Uterus (tissue), 4 donors: ENCODE results near the gene CDH22. TPM values are rescaled to one million over a fixed set of nuclear protein-coding genes. Genes with fewer than 3 reads are reported as not detected.

Experiments used
- DNase-seq, 2 donors: peaks; one replicate each; pipeline ENCODE4 v3.0.0-alpha.2; 2019 to 2020
- H3K27ac ChIP-seq, 2 donors: fragments of 200-600 bp; sonication (generic); 1 replicate in 1 of 2; 2 replicates in 1 of 2; pipeline ENCODE4 v1.5.1; 2016 to 2018
- H3K27me3 ChIP-seq, 2 donors: fragments of 200-600 bp; sonication (generic); one replicate each; pipeline ENCODE4 v1.5.1; 2018 to 2019; ENCODE audit warnings: control low read depth in 1 of 2
- H3K36me3 ChIP-seq, 2 donors: fragments of 200-600 bp; sonication (generic); one replicate each; pipeline ENCODE4 v1.5.1; 2019; ENCODE audit warnings: control low read depth in 1 of 2
- H3K4me1 ChIP-seq, 2 donors: fragments of 200-600 bp; sonication (generic); one replicate each; pipeline ENCODE4 v1.5.1; 2018 to 2019; ENCODE audit warnings: control low read depth in 1 of 2
- H3K4me3 ChIP-seq, 2 donors: fragments of 200-600 bp; sonication (generic); 1 replicate in 1 of 2; 2 replicates in 1 of 2; pipeline ENCODE4 v1.5.1; 2018 to 2019; ENCODE audit warnings: mild to moderate bottlenecking in 1 of 2
- H3K9me3 ChIP-seq, 2 donors: fragments of 200-600 bp; sonication (generic); one replicate each; pipeline ENCODE4 v1.5.1; 2019; ENCODE audit warnings: control low read depth in 1 of 2
- POLR2A ChIP-seq, 2 donors: fragments of 450-650 bp; IDR thresholded peaks; one replicate each; pipeline ENCODE4 v1.6.1; 2016; ENCODE audit warnings: antibody characterized with exemption in 2 of 2, mild to moderate bottlenecking in 1 of 2, moderate library complexity in 1 of 2
- intact Hi-C: fragments of 100-400 bp; cut with DNase I; formaldehyde crosslinking; loops from one replicate; pipeline ENCODE4 v1.15.1; 2023; ENCODE audit warnings: low total_unique reads
- total RNA-seq, 4 donors: library from RNA; depleted of rRNA in 3 of 4; stranded (reverse); fragments of >200 nt in 3 of 4; gene quantifications; one replicate each; pipeline versions ENCODE4 v1.1.0 to v1.2.4, GENCODE V29; 2014 to 2023
- TF ChIP-seq, protein P1 (sequence below), 4 experiments: fragments of 200-600 bp in 2 of 4; fragments of 450-650 bp in 2 of 4; sonication (generic) in 2 of 4; IDR thresholded peaks; one replicate each; pipeline ENCODE4 v1.5.1; 2016 to 2019; ENCODE audit warnings: antibody characterized with exemption in 4 of 4, mild to moderate bottlenecking in 2 of 4, moderate library complexity in 1 of 4
- donor health status: DM: yes; HTN: yes; CAD: no.

CDH22 gene
- total RNA-seq, 4 donors from 2014 or later = 0.48 to 0.49 TPM; not detected in 2

DNA sequence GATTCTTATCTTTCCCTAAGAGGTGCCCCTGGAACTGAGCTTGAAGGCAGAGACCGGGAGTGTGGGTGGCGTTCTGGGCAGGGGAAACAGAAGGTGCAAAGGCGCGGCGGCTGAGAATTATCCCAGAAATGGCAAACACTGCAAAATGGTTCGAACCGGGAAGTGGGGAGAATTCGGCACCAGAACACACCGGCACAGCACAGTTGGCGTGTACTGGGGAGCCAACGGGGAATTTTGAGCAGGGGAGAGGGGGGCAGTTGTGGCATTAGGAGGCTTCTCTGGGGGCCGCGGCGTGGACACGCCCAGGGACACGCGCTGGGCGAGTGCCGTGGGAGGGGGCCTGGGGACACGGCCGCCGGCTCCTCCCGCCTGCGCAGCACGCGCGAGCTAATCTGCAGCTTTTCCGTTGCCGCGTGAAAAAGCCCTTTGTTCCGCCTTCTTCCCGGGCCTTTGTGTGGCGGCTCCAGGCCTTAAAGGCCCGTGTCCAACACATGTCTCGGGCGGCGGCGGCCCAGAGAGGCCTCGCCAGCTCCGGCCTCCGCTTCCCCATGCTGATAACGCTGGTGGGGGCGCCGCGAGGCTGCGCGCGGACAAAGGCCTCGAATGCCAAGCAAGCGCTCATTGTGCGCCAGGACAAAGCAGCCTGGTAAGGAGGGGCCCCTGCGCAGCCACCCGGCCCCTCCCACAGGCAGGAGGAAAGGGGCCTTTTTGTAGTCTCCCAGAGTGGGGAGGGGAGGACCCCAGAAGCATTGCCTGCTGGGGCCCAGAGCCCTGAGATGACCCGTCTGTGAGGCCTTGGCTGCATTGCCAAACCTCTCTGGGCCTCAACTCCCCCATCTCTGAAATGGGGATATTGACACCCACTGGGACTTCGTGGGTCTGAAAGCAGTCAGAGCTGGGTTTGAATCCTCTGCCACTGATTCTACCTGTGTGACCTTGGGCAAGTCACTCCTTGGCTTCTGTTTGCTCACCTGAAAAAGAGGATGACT, 107.4 kb downstream of the CDH22 start:
- Histone ChIP-seq H3K36me3 (no peaks in the 10 kb centered on the region), H3K4me1 (no peaks in the 10 kb centered on the region), H3K27me3 (peaks cover 0 to 9% of the 10 kb centered on the region in 2 donors), H3K4me3 (no peak overlapping the region), H3K9me3 (no peaks in the 10 kb centered on the region), H3K27ac (no peak overlapping the region)
- intact Hi-C loops = no loop called here
- TF ChIP-seq, protein P1, sequence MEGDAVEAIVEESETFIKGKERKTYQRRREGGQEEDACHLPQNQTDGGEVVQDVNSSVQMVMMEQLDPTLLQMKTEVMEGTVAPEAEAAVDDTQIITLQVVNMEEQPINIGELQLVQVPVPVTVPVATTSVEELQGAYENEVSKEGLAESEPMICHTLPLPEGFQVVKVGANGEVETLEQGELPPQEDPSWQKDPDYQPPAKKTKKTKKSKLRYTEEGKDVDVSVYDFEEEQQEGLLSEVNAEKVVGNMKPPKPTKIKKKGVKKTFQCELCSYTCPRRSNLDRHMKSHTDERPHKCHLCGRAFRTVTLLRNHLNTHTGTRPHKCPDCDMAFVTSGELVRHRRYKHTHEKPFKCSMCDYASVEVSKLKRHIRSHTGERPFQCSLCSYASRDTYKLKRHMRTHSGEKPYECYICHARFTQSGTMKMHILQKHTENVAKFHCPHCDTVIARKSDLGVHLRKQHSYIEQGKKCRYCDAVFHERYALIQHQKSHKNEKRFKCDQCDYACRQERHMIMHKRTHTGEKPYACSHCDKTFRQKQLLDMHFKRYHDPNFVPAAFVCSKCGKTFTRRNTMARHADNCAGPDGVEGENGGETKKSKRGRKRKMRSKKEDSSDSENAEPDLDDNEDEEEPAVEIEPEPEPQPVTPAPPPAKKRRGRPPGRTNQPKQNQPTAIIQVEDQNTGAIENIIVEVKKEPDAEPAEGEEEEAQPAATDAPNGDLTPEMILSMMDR (IDR thresholded peaks at IDR 0.05) = no peak
- TF ChIP-seq POLR2A (IDR thresholded peaks at IDR 0.05) = no peak
- no peak for DNase-seq

DNA sequence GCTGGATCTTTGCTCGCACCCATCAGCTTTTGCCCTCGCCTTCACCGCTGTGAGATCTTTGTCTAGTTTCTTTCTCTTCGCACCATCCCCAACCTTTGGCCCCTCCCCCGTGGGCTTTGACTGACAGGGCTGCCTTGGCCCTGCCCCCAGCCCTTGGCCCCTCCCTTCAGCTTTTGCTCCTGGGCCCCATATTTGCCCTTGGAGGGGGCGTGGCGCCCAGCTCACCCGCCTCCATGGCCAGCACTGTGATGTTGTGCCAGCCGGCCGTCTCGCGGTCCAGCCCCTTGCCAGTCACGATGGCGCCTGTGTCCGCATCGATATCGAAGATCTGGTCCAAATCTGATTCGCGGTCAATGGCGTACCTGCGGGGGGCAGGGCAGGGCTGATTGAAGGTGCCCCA, 109.1 kb downstream of the CDH22 start:
- Histone ChIP-seq H3K36me3 (no peaks in the 10 kb centered on the region), H3K27me3 (peaks cover 0 to 9% of the 10 kb centered on the region in 2 donors), H3K9me3 (no peaks in the 10 kb centered on the region), H3K4me1 (no peaks in the 10 kb centered on the region), H3K4me3 (no peak overlapping the region), H3K27ac (no peak overlapping the region)
- intact Hi-C loops = no loop called here
- TF ChIP-seq, protein P1 (IDR thresholded peaks at IDR 0.05) = no peak
- no peak for TF ChIP-seq POLR2A (IDR thresholded peaks at IDR 0.05)
- no peak for DNase-seq

- no peaks in the 10 kb centered on the region for H3K4me1 ChIP-seq
- H3K9me3 ChIP-seq = no peaks in the 10 kb centered on the region
- intact Hi-C loops = no loop called here
- H3K36me3 ChIP-seq = no peaks in the 10 kb centered on the region
- DNase-seq = no peak
- H3K4me3 ChIP-seq = no peak overlapping the region
- H3K27ac ChIP-seq = no peak overlapping the region
- no peak for TF ChIP-seq POLR2A (IDR thresholded peaks at IDR 0.05)
- H3K27me3 ChIP-seq = peaks cover 0 to 9% of the 10 kb centered on the region in 2 donors
Observed at GRCh38 chr20:46196990-46197389, 111.3 kb downstream of the CDH22 start.

GRCh38 chr20:46195264-46196036, 112.8 kb downstream of the CDH22 start:
- intact Hi-C loops = no loop called here
- H3K4me3 ChIP-seq = no peak overlapping the region
- no peak overlapping the region for H3K27ac ChIP-seq
- no peaks in the 10 kb centered on the region for H3K9me3 ChIP-seq
- TF ChIP-seq, protein P1 (IDR thresholded peaks at IDR 0.05) = no peak
- no peak for TF ChIP-seq POLR2A (IDR thresholded peaks at IDR 0.05)
- peaks cover 0 to 9% of the 10 kb centered on the region in 2 donors for H3K27me3 ChIP-seq
- DNase-seq = no peak
- no peaks in the 10 kb centered on the region for H3K36me3 ChIP-seq
- no peaks in the 10 kb centered on the region for H3K4me1 ChIP-seq

DNA sequence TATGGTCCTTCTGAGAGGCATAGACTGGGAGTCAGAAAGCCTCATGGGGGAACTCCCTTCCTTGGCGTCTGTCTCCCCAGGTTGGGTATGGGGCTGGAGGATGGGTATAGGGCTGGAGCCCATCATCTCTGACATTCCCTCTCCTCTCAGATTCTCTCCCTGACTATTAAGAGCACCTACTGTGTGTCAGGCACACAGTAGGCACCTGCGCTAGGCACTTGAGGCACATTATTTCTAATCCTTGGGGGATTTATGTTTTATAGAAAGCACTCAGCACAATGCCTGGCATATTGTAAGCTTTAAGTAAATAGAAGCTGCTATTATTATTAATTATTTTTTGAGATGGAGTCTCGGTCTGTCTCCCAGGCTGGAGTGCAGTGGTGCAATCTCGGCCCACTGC, 113.9 kb downstream of the CDH22 start:
- H3K36me3 ChIP-seq = no peaks in the 10 kb centered on the region
- H3K27me3 ChIP-seq = peaks cover 0 to 9% of the 10 kb centered on the region in 2 donors
- H3K4me1 ChIP-seq = no peaks in the 10 kb centered on the region
- H3K4me3 ChIP-seq = no peak overlapping the region
- DNase-seq = no peak
- no peaks in the 10 kb centered on the region for H3K9me3 ChIP-seq
- intact Hi-C loops = no loop called here
- TF ChIP-seq POLR2A (IDR thresholded peaks at IDR 0.05) = no peak
- TF ChIP-seq, protein P1 (IDR thresholded peaks at IDR 0.05) = no peak
- no peak overlapping the region for H3K27ac ChIP-seq
